GM12878 (cell line): ENCODE measurements around the gene C16orf74. TPM values are rescaled to one million over a fixed set of nuclear protein-coding genes. Genes with fewer than 3 reads are reported as not detected.

Source experiments
- ATAC-seq: fragments of 200-7000 bp; cut with Tn5 transposase; 3 replicates; pipeline ENCODE4 v1.9.1; 2020; ENCODE audit warnings: mild to moderate bottlenecking, moderate library complexity
- BruUV-seq: library from RNA; stranded (reverse); fragments of 400-500 nt; replicated peaks from 2 replicates; lab custom pipeline; 2021; lab: Mats Ljungman, UMichigan
- CTCF ChIA-PET: fragments of 300-600 bp; sonication (Branson Sonifier 250); formaldehyde crosslinking; extraction: SDS; loops from one replicate; lab custom pipeline; 2021; ENCODE audit warnings: inconsistent platforms; lab: Yijun Ruan, JAX
- POLR2A ChIA-PET: fragments of 350-600 bp; formaldehyde crosslinking; extraction: SDS; loops from one replicate; lab custom pipeline; 2021; ENCODE audit warnings: inconsistent platforms; lab: Charles Lee
- RAD21 ChIA-PET: fragments of 300-600 bp; sonication (Branson Sonifier 250); formaldehyde crosslinking; loops from one replicate; lab custom pipeline; 2023; ENCODE audit warnings: antibody characterized with exemption; ENCODE audit not compliant: unreplicated experiment; lab: Charles Lee
- SMC1A ChIA-PET: fragments of 300-600 bp; sonication (Branson Sonifier 250); formaldehyde crosslinking; loops from one replicate; lab custom pipeline; 2023; ENCODE audit not compliant: unreplicated experiment, uncharacterized antibody; lab: Charles Lee
- DNase-seq: peaks from one replicate; pipeline ENCODE4 v3.0.0-alpha.2; 2011; ENCODE audit warnings: low read depth, low spot score
- FAIRE-seq: peaks from 3 replicates; lab custom pipeline; 2011; peaks lifted over from hg19 to GRCh38; lab: Jason Lieb, UNC
- H2AFZ ChIP-seq: 2 replicates; pipeline ENCODE4 v1.6.0; 2011; ENCODE audit warnings: low read depth, low read length, control low read depth; ENCODE audit not compliant: control insufficient read depth
- H3K27ac ChIP-seq: 2 replicates; pipeline ENCODE4 v1.5.1; 2011; ENCODE audit warnings: control low read depth; ENCODE audit not compliant: control insufficient read depth, insufficient read depth
- H3K27me3 ChIP-seq, 2 experiments: replicated peaks in 1 of 2; 2 replicates each; pipeline versions ENCODE4 v1.6.0 to v1.6.1; 2011; ENCODE audit warnings: low read length in 1 of 2; ENCODE audit not compliant: control insufficient read depth in 2 of 2, insufficient read depth in 2 of 2
- H3K36me3 ChIP-seq, 2 experiments: 2 replicates each; pipeline ENCODE4 v1.5.1; 2011; ENCODE audit warnings: low read length in 1 of 2; ENCODE audit not compliant: control insufficient read depth in 2 of 2, insufficient read depth in 2 of 2
- H3K4me1 ChIP-seq: 2 replicates; pipeline ENCODE4 v1.6.1; 2011; ENCODE audit warnings: mild to moderate bottlenecking, low read length, moderate library complexity, mixed read lengths; ENCODE audit not compliant: control insufficient read depth, insufficient read depth
- H3K4me2 ChIP-seq: 2 replicates; pipeline ENCODE4 v1.6.0; 2011; ENCODE audit warnings: control low read depth; ENCODE audit not compliant: control insufficient read depth, insufficient read depth
- H3K4me3 ChIP-seq: fragments of 200-600 bp; sonication (generic); 2 replicates; pipeline ENCODE4 v1.5.1; 2016
- H3K79me2 ChIP-seq: 2 replicates; pipeline ENCODE4 v1.6.0; 2011; ENCODE audit warnings: low read length; ENCODE audit not compliant: control insufficient read depth, insufficient read depth
- H3K9ac ChIP-seq: 2 replicates; pipeline ENCODE4 v1.8.0; 2011; ENCODE audit warnings: low read length, control low read depth, mixed read lengths; ENCODE audit not compliant: control insufficient read depth, insufficient read depth
- H3K9me3 ChIP-seq: replicated peaks from 3 replicates; pipeline ENCODE4 v1.5.1; 2011; ENCODE audit warnings: mild to moderate bottlenecking, low read length; ENCODE audit not compliant: control insufficient read depth, insufficient read depth
- H4K20me1 ChIP-seq: 2 replicates; pipeline ENCODE4 v1.6.0; 2011; ENCODE audit not compliant: control insufficient read depth, insufficient read depth
- BHLHE40 ChIP-seq, 2 experiments: fragments of 450-650 bp in 1 of 2; IDR thresholded peaks; 2 replicates each; pipeline ENCODE4 v1.6.1; 2011 to 2017; ENCODE audit warnings: low read depth in 2 of 2, borderline replicate concordance in 1 of 2, improper control_type of control experiment in 1 of 2, low read length in 1 of 2, mild to moderate bottlenecking in 1 of 2
- FOXM1 ChIP-seq: IDR thresholded peaks from 2 replicates; pipeline ENCODE4 v1.6.1; 2012; ENCODE audit warnings: low read depth, mild to moderate bottlenecking, inconsistent platforms, low read length, moderate library complexity
- MEF2A ChIP-seq: IDR thresholded peaks from 2 replicates; pipeline ENCODE4 v1.6.1; 2011; ENCODE audit warnings: low read depth, mild to moderate bottlenecking, low read length, moderate library complexity; ENCODE audit not compliant: insufficient read depth
- MYC ChIP-seq: IDR thresholded peaks from 2 replicates; pipeline ENCODE4 v1.6.1; 2011; ENCODE audit warnings: mild to moderate bottlenecking, low read length, moderate library complexity, inconsistent platforms; ENCODE audit not compliant: insufficient read depth, insufficient replicate concordance, insufficient read length, severe bottlenecking
- NBN ChIP-seq: fragments of 450-650 bp; IDR thresholded peaks from 2 replicates; pipeline ENCODE4 v1.6.1; 2016
- RBBP5 ChIP-seq: fragments of 200-600 bp; sonication (generic); conservative IDR thresholded peaks from 2 replicates; pipeline ENCODE4 v1.6.1; 2016
- SIN3A ChIP-seq: IDR thresholded peaks from 2 replicates; pipeline ENCODE4 v1.6.1; 2012; ENCODE audit warnings: low read depth, low read length, improper control_type of control experiment
- SPI1 ChIP-seq: IDR thresholded peaks from 2 replicates; pipeline ENCODE4 v1.6.1; 2011; ENCODE audit warnings: low read depth, mild to moderate bottlenecking, low read length, moderate library complexity, borderline replicate concordance; ENCODE audit not compliant: insufficient read depth
- WGBS: methylation state at CpG from one replicate; pipeline ENCODE4 v1.1.6; 2016; ENCODE audit warnings: low lambda C conversion rate; ENCODE audit not compliant: insufficient replicate concordance, insufficient coverage; ENCODE audit errors: missing lambda C conversion rate; 5-methylcytosine and 5-hydroxymethylcytosine counted together
- in situ Hi-C: fragments of 300-500 bp; cut with MboI; formaldehyde crosslinking; loops from 9 replicates; pipeline ENCODE4 v1.14.3; 2018; ENCODE audit warnings: mixed read lengths
- intact Hi-C: fragments of 100-400 bp; cut with micrococcal nuclease; formaldehyde crosslinking; loops from one replicate; pipeline ENCODE4 v1.14.2; 2022; ENCODE audit not compliant: unreplicated experiment
- polyA plus RNA-seq, 11 experiments: library from polyadenylated mRNA; depleted of rRNA in 4 of 11; unstranded in 6 of 11; stranded (reverse) in 5 of 11; fragments of >200 nt; fragmentation: Nextera tagmentation in 4 of 11; fragmentation: Illumina TruSeq in 1 of 11; extraction: Ambion mirVana in 4 of 11; extraction: Trizol in 1 of 11; gene quantifications; 1 replicate in 1 of 11; 2 replicates in 10 of 11; pipeline versions ENCODE4 v1.2.1 to v1.2.3, GENCODE V29; 2011 to 2016; ENCODE audit warnings: inconsistent platforms in 2 of 11, missing spikeins in 2 of 11, low read depth in 1 of 11
- total RNA-seq, 4 experiments: library from RNA; depleted of rRNA in 3 of 4; stranded (reverse); fragments of >200 nt in 3 of 4; fragmentation: Illumina TruSeq in 1 of 4; extraction: Trizol in 1 of 4; gene quantifications; 2 replicates each; pipeline versions ENCODE4 v1.2.1 to v1.2.3, GENCODE V29; 2013 to 2021
- TF ChIP-seq, protein P1 (sequence below): IDR thresholded peaks from 2 replicates; pipeline ENCODE4 v1.6.1; 2012; ENCODE audit warnings: low read depth, low read length, improper control_type of control experiment
- TF ChIP-seq, protein P2 (sequence below): fragments of 450-650 bp; IDR thresholded peaks from 2 replicates; pipeline ENCODE4 v1.6.1; 2014; ENCODE audit warnings: mild to moderate bottlenecking
- TF ChIP-seq, protein P3 (sequence below): fragments of 450-650 bp; IDR thresholded peaks from 2 replicates; pipeline ENCODE4 v1.6.1; 2017; ENCODE audit warnings: mild to moderate bottlenecking, moderate library complexity

Gene C16orf74
- total and polyA plus RNA-seq, 10 of the 15 experiments (the other 5 are each of a cell fraction or from before 2014, with no cell fraction given) = 0.23 to 20.1 (median 6.8) TPM

DNA sequence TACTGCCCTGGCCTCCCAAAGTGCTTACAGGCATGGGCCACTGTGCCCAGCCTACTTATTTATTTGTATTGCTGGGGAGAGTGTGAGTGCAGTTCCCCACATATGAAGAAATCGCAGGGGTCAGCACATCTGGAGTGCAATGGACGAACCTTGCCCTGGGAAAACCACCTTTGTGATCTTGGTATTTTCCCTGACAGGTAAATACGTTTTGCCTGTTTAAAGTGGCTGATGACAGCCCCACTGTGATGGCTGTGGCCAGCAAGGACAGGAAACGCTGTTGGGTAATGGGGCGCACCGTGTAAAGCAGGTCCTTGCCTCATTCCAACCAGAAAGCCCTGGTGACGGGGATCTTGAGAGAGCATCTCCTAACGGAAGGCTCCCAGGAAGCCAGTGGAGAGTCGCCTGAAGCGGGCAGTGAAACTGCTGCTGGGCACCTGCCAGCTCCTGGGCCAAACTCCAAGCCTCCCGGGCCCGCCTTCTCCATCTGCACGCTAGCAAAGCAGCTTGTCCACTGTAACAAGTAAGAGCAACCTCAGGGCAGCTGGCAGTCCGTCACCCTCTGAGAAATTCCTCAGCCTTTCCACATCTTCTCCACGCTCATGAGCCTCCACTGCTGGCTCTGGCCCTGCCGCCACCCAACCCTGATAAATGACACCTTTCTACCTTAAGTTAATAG, 30.9 kb upstream of the C16orf74 start:
- in situ Hi-C loops = no loop called here
- H3K4me2 ChIP-seq = no peak overlapping the region
- no peaks in the 10 kb centered on the region for H3K27me3 ChIP-seq
- ATAC-seq = no peak
- intact Hi-C loops = no loop called here
- FAIRE-seq = no peak
- POLR2A ChIA-PET = no interaction called here
- RAD21 ChIA-PET = no interaction called here
- H3K9me3 ChIP-seq = no peaks in the 10 kb centered on the region
- CTCF ChIA-PET = interaction anchor here (0.7 kb wide), 1 partner anchor 38 kb away, joined by 3 read pairs; no protein-coding TSS in a partner anchor
- TF ChIP-seq, protein P1, sequence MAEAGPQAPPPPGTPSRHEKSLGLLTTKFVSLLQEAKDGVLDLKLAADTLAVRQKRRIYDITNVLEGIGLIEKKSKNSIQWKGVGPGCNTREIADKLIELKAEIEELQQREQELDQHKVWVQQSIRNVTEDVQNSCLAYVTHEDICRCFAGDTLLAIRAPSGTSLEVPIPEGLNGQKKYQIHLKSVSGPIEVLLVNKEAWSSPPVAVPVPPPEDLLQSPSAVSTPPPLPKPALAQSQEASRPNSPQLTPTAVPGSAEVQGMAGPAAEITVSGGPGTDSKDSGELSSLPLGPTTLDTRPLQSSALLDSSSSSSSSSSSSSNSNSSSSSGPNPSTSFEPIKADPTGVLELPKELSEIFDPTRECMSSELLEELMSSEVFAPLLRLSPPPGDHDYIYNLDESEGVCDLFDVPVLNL = no peak
- TF ChIP-seq MEF2A (no peak), MYC (no peak), NBN (no peak), RBBP5 (no peak), BHLHE40 (IDR thresholded peaks at IDR 0.05; ENCODE audit: borderline replicate concordance in 1 of 2, low read depth in 2 of 2, low read length in 1 of 2) (no peak), FOXM1 (no peak), SPI1 (no peak), SIN3A (no peak)
- TF ChIP-seq, protein P2, sequence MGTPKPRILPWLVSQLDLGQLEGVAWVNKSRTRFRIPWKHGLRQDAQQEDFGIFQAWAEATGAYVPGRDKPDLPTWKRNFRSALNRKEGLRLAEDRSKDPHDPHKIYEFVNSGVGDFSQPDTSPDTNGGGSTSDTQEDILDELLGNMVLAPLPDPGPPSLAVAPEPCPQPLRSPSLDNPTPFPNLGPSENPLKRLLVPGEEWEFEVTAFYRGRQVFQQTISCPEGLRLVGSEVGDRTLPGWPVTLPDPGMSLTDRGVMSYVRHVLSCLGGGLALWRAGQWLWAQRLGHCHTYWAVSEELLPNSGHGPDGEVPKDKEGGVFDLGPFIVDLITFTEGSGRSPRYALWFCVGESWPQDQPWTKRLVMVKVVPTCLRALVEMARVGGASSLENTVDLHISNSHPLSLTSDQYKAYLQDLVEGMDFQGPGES = no peak
- TF ChIP-seq, protein P3, sequence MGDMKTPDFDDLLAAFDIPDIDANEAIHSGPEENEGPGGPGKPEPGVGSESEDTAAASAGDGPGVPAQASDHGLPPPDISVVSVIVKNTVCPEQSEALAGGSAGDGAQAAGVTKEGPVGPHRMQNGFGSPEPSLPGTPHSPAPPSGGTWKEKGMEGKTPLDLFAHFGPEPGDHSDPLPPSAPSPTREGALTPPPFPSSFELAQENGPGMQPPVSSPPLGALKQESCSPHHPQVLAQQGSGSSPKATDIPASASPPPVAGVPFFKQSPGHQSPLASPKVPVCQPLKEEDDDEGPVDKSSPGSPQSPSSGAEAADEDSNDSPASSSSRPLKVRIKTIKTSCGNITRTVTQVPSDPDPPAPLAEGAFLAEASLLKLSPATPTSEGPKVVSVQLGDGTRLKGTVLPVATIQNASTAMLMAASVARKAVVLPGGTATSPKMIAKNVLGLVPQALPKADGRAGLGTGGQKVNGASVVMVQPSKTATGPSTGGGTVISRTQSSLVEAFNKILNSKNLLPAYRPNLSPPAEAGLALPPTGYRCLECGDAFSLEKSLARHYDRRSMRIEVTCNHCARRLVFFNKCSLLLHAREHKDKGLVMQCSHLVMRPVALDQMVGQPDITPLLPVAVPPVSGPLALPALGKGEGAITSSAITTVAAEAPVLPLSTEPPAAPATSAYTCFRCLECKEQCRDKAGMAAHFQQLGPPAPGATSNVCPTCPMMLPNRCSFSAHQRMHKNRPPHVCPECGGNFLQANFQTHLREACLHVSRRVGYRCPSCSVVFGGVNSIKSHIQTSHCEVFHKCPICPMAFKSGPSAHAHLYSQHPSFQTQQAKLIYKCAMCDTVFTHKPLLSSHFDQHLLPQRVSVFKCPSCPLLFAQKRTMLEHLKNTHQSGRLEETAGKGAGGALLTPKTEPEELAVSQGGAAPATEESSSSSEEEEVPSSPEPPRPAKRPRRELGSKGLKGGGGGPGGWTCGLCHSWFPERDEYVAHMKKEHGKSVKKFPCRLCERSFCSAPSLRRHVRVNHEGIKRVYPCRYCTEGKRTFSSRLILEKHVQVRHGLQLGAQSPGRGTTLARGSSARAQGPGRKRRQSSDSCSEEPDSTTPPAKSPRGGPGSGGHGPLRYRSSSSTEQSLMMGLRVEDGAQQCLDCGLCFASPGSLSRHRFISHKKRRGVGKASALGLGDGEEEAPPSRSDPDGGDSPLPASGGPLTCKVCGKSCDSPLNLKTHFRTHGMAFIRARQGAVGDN = no peak
- H3K27ac ChIP-seq = no peak overlapping the region
- H3K4me3 ChIP-seq = no peak overlapping the region
- WGBS = 99% methylated on average over 16 of the region's 16 CpGs
- no peaks in the 10 kb centered on the region for H4K20me1 ChIP-seq
- no peaks in the 10 kb centered on the region for H3K79me2 ChIP-seq
- peaks cover 13 to 27% of the 10 kb centered on the region in 2 experiments; a peak in 3 of 4 replicates for H3K36me3 ChIP-seq
- H2AFZ ChIP-seq = no peak overlapping the region
- DNase-seq = no peak
- SMC1A ChIA-PET = no interaction called here
- no TSS peak for BruUV-seq
- no peak overlapping the region for H3K9ac ChIP-seq
- H3K4me1 ChIP-seq = no peaks in the 10 kb centered on the region
